IMR-90 (cell line): ENCODE data around the gene PPM1L. TPM values are rescaled to one million over a fixed set of nuclear protein-coding genes. Genes with fewer than 3 reads are reported as not detected.

Source experiments
- ATAC-seq: fragments of 200-7000 bp; cut with Tn5 transposase; 2 replicates; pipeline ENCODE4 v1.9.1; 2020; ENCODE audit warnings: low read depth, mild to moderate bottlenecking, moderate library complexity
- BruUV-seq: library from RNA; stranded (reverse); fragments of 400-500 nt; replicated peaks from 2 replicates; lab custom pipeline; 2021; lab: Mats Ljungman, UMichigan
- CTCF ChIA-PET: fragments of 300-600 bp; formaldehyde crosslinking; extraction: SDS; loops from one replicate; lab custom pipeline; 2021; ENCODE audit warnings: antibody characterized with exemption; lab: Yijun Ruan, JAX
- POLR2A ChIA-PET: fragments of 300-600 bp; sonication (Branson Sonifier 250); formaldehyde crosslinking; loops from one replicate; lab custom pipeline; 2022; ENCODE audit warnings: antibody characterized with exemption; ENCODE audit not compliant: unreplicated experiment; lab: Charles Lee
- DNase-seq: peaks from one replicate; pipeline ENCODE4 v3.0.0; 2013
- H2AFZ ChIP-seq: replicated peaks from 2 replicates; pipeline ENCODE3; 2013; ENCODE audit warnings: low read length, mild to moderate bottlenecking; ENCODE audit not compliant: poor library complexity
- H2AK5ac ChIP-seq: 2 replicates; pipeline ENCODE4 v1.6.1; 2013; ENCODE audit warnings: low read depth, low read length, inconsistent platforms
- H2AK9ac ChIP-seq: replicated peaks from 2 replicates; pipeline ENCODE3; 2013; ENCODE audit warnings: mild to moderate bottlenecking, low read depth, low read length, moderate library complexity; ENCODE audit not compliant: poor library complexity
- H2BK120ac ChIP-seq: 2 replicates; pipeline ENCODE4 v1.6.1; 2013; ENCODE audit warnings: low read depth, low read length, inconsistent platforms
- H2BK15ac ChIP-seq: 3 replicates; pipeline ENCODE4 v1.6.1; 2013; ENCODE audit warnings: low read depth, low read length, inconsistent platforms
- H2BK20ac ChIP-seq: 2 replicates; pipeline ENCODE4 v1.6.1; 2013; ENCODE audit warnings: low read depth, mild to moderate bottlenecking, inconsistent platforms, low read length, moderate library complexity
- H2BK5ac ChIP-seq: 2 replicates; pipeline ENCODE4 v1.6.1; 2013; ENCODE audit warnings: mild to moderate bottlenecking, low read depth, low read length, inconsistent platforms; ENCODE audit not compliant: poor library complexity, severe bottlenecking
- H3K14ac ChIP-seq: replicated peaks from 2 replicates; pipeline ENCODE4 v1.6.1; 2013; ENCODE audit warnings: low read depth, low read length, inconsistent platforms
- H3K18ac ChIP-seq: 2 replicates; pipeline ENCODE4 v1.6.1; 2013; ENCODE audit warnings: low read depth, low read length, control low read depth
- H3K23ac ChIP-seq: 2 replicates; pipeline ENCODE4 v1.6.1; 2013; ENCODE audit warnings: low read depth, low read length, inconsistent platforms
- H3K27ac ChIP-seq: 2 replicates; pipeline ENCODE4 v1.5.1; 2013; ENCODE audit warnings: mild to moderate bottlenecking, control low read depth, low read length; ENCODE audit not compliant: insufficient read depth
- H3K27me3 ChIP-seq: 2 replicates; pipeline ENCODE4 v1.6.1; 2013; ENCODE audit warnings: low read length; ENCODE audit not compliant: control insufficient read depth, insufficient read depth
- H3K36me3 ChIP-seq: 2 replicates; pipeline ENCODE4 v1.6.1; 2013; ENCODE audit warnings: low read length, mixed read lengths; ENCODE audit not compliant: control insufficient read depth, insufficient read depth
- H3K4ac ChIP-seq: 2 replicates; pipeline ENCODE4 v1.6.1; 2013; ENCODE audit warnings: low read depth, low read length, inconsistent platforms
- H3K4me1 ChIP-seq: 2 replicates; pipeline ENCODE4 v1.6.1; 2013; ENCODE audit warnings: low read length, mixed read lengths; ENCODE audit not compliant: control insufficient read depth, insufficient read depth
- H3K4me2 ChIP-seq: 2 replicates; pipeline ENCODE4 v1.6.1; 2013; ENCODE audit warnings: low read depth, mild to moderate bottlenecking, control low read depth, low read length, moderate library complexity
- H3K4me3 ChIP-seq: 2 replicates; pipeline ENCODE4 v1.5.1; 2013; ENCODE audit warnings: low read depth, mild to moderate bottlenecking, control low read depth, low read length, moderate library complexity; ENCODE audit not compliant: insufficient read depth
- H3K56ac ChIP-seq: 2 replicates; pipeline ENCODE4 v1.6.1; 2013; ENCODE audit warnings: low read length, inconsistent platforms; ENCODE audit not compliant: insufficient read depth; ENCODE audit errors: extremely low read depth
- H3K79me1 ChIP-seq, 2 experiments: 2 replicates each; pipeline ENCODE4 v1.6.1; 2013; ENCODE audit warnings: low read length in 2 of 2, inconsistent platforms in 1 of 2, low read depth in 1 of 2
- H3K9ac ChIP-seq: 2 replicates; pipeline ENCODE4 v1.6.1; 2013; ENCODE audit warnings: low read depth, low read length, control low read depth
- H3K9me1 ChIP-seq: 2 replicates; pipeline ENCODE4 v1.6.1; 2013; ENCODE audit warnings: low read length, inconsistent platforms; ENCODE audit not compliant: insufficient read depth
- H3K9me3 ChIP-seq: 2 replicates; pipeline ENCODE4 v1.6.1; 2013; ENCODE audit warnings: low read length; ENCODE audit not compliant: control insufficient read depth, insufficient read depth
- H4K20me1 ChIP-seq: 2 replicates; pipeline ENCODE4 v1.6.1; 2013; ENCODE audit warnings: low read length, inconsistent platforms; ENCODE audit not compliant: insufficient read depth
- H4K5ac ChIP-seq: 2 replicates; pipeline ENCODE4 v1.6.1; 2013; ENCODE audit warnings: mild to moderate bottlenecking, low read depth, low read length, control low read depth
- H4K8ac ChIP-seq, 2 experiments: 2 replicates each; pipeline ENCODE4 v1.6.1; 2013; ENCODE audit warnings: low read depth in 2 of 2, low read length in 2 of 2, control low read depth in 1 of 2, inconsistent platforms in 1 of 2
- H4K91ac ChIP-seq: 2 replicates; pipeline ENCODE4 v1.6.1; 2013; ENCODE audit warnings: low read depth, low read length, inconsistent platforms; ENCODE audit not compliant: insufficient read depth
- BHLHE40 ChIP-seq: fragments of 150-350 bp; IDR thresholded peaks from 2 replicates; pipeline ENCODE4 v1.6.1; 2016; ENCODE audit warnings: mild to moderate bottlenecking, low read depth, low read length
- FOS ChIP-seq: fragments of 150-350 bp; IDR thresholded peaks from 2 replicates; pipeline ENCODE4 v1.6.1; 2016; ENCODE audit warnings: low read depth, low read length
- RCOR1 ChIP-seq: IDR thresholded peaks from 2 replicates; pipeline ENCODE4 v1.6.1; 2012; ENCODE audit warnings: mild to moderate bottlenecking, low read length, improper control_type of control experiment; ENCODE audit not compliant: insufficient replicate concordance
- WGBS, 2 experiments: methylation state at CpG; one replicate each; pipeline versions ENCODE4 v1.1.5 to v1.1.7; 2013; ENCODE audit warnings: missing lambda C conversion rate in 2 of 2; ENCODE audit not compliant: insufficient read length in 1 of 2; ENCODE audit errors: extremely low coverage in 2 of 2; 5-methylcytosine and 5-hydroxymethylcytosine counted together
- dilution Hi-C: fragments of 300-500 bp; cut with HindIII; formaldehyde crosslinking; loops from one replicate; pipeline ENCODE4 v1.14.3; 2018; ENCODE audit warnings: low sequenced_read_pairs; ENCODE audit not compliant: unreplicated experiment
- in situ Hi-C: fragments of 300-500 bp; cut with MboI; formaldehyde crosslinking; loops from 3 replicates; pipeline ENCODE4 v1.14.3; 2019; ENCODE audit warnings: low sequenced_read_pairs, inconsistent platforms, mixed read lengths
- intact Hi-C: fragments of 100-400 bp; cut with micrococcal nuclease; formaldehyde crosslinking; loops from 2 replicates; pipeline ENCODE4 v1.10.0; 2022
- polyA plus RNA-seq, 3 experiments: library from polyadenylated mRNA; depleted of rRNA; stranded (reverse); fragments of >200 nt; gene quantifications; 2 replicates each; pipeline ENCODE4 v1.2.3, GENCODE V29; 2012; ENCODE audit warnings: low replicate concordance in 1 of 3
- total RNA-seq: library from RNA; depleted of rRNA; stranded (reverse); fragments of >200 nt; gene quantifications from 2 replicates; pipeline ENCODE4 v1.2.3, GENCODE V29; 2012

The PPM1L gene
- total and polyA plus RNA-seq, 2 of the 4 experiments (the other 2 are of a cell fraction) = 0.14 to 0.18 TPM

DNA sequence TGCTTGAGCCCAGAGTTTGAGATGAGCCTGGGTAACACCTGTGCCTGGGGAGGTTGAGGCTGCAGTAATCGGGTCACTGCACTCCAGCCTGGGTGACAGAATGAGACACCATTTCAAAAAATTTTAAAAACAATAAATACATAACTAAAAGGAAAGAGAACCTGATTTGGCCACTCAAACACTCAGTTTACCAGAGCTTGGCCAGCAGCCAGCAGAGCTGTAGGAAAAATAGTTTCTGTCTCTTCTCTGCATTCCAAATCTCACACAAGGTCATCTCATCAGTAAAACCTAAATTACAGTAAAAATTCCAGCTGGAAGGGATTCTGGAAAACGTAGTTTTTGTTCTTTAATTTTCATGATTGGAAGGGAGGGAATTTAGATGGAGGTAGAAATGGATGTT lies 7.8 kb upstream of the PPM1L start:
- H3K4ac ChIP-seq = no peak overlapping the region
- H3K36me3 ChIP-seq = no peaks in the 10 kb centered on the region
- ATAC-seq = no peak
- no peak overlapping the region for H4K5ac ChIP-seq
- H3K79me1 ChIP-seq = no peaks in the 10 kb centered on the region
- CTCF ChIA-PET = no interaction called here
- no peak overlapping the region for H2AK5ac ChIP-seq
- BruUV-seq = no TSS peak
- no peak overlapping the region for H3K9ac ChIP-seq
- H4K91ac ChIP-seq = no peak overlapping the region
- H4K20me1 ChIP-seq = no peaks in the 10 kb centered on the region
- dilution Hi-C loops = no loop called here
- H2AFZ ChIP-seq = no peak overlapping the region
- POLR2A ChIA-PET = no interaction called here
- H3K14ac ChIP-seq = no peak overlapping the region
- DNase-seq = no peak
- no peak overlapping the region for H4K8ac ChIP-seq
- no peak overlapping the region for H3K4me3 ChIP-seq
- H2BK20ac ChIP-seq = no peak overlapping the region
- H3K9me3 ChIP-seq = no peaks in the 10 kb centered on the region
- no peaks in the 10 kb centered on the region for H3K27me3 ChIP-seq
- H2BK5ac ChIP-seq = no peak overlapping the region
- H2BK120ac ChIP-seq = no peak overlapping the region
- intact Hi-C loops = no loop called here
- TF ChIP-seq RCOR1 (no peak), FOS (no peak), BHLHE40 (no peak)
- no peak overlapping the region for H3K4me2 ChIP-seq
- no peaks in the 10 kb centered on the region for H3K4me1 ChIP-seq
- no peak overlapping the region for H2BK15ac ChIP-seq
- no CpG with 5 or more reads among the region's 2 CpGs for WGBS, 2 experiments
- no peak overlapping the region for H3K18ac ChIP-seq
- in situ Hi-C loops = no loop called here
- no peak overlapping the region for H2AK9ac ChIP-seq
- H3K27ac ChIP-seq = no peak overlapping the region
- H3K9me1 ChIP-seq = no peaks in the 10 kb centered on the region
- no peak overlapping the region for H3K56ac ChIP-seq
- no peak overlapping the region for H3K23ac ChIP-seq
